Fibroblast of the aortic adventitia (primary cell): Measurements from ENCODE around the gene INO80E. TPM values are rescaled to one million over a fixed set of nuclear protein-coding genes. Genes with fewer than 3 reads are reported as not detected.
A peak's percentile ranks its signal among the peaks of the same experiment; 100 is the strongest.

Experiments
- DNase-seq: peaks from one replicate; pipeline ENCODE4 v3.0.0-alpha.2; 2010; ENCODE audit warnings: low read depth
- H3K4me3 ChIP-seq: 2 replicates; pipeline ENCODE4 v1.5.1; 2011; ENCODE audit warnings: low read depth, mild to moderate bottlenecking, control low read depth, low read length, moderate library complexity
- CTCF ChIP-seq: IDR thresholded peaks from 2 replicates; pipeline ENCODE4 v1.5.1; 2011; ENCODE audit warnings: mild to moderate bottlenecking, low read length, control low read depth, inconsistent platforms; ENCODE audit not compliant: insufficient read depth
- total RNA-seq: library from RNA; depleted of rRNA; stranded (reverse); fragments of >200 nt; gene quantifications from 2 replicates; pipeline ENCODE4 v1.2.3, GENCODE V29; 2012; ENCODE audit warnings: low replicate concordance

The INO80E gene
- total RNA-seq, 1 donor, result 36.5 TPM

GRCh38 chr16:30006659-30007377 is 10.8 kb downstream of the INO80E start:
- no peak for DNase-seq
- no peak for TF ChIP-seq CTCF
- no peak overlapping the region for H3K4me3 ChIP-seq

GRCh38 chr16:30007378-30007895 is 11.4 kb downstream of the INO80E start:
- DNase-seq, result no peak
- no peak for TF ChIP-seq CTCF
- no peak overlapping the region for H3K4me3 ChIP-seq

- H3K4me3 ChIP-seq, result no peak overlapping the region
- TF ChIP-seq CTCF, result no peak
- no peak for DNase-seq
Observed at GRCh38 chr16:30009085-30009862, 13.2 kb downstream of the INO80E start.

DNA sequence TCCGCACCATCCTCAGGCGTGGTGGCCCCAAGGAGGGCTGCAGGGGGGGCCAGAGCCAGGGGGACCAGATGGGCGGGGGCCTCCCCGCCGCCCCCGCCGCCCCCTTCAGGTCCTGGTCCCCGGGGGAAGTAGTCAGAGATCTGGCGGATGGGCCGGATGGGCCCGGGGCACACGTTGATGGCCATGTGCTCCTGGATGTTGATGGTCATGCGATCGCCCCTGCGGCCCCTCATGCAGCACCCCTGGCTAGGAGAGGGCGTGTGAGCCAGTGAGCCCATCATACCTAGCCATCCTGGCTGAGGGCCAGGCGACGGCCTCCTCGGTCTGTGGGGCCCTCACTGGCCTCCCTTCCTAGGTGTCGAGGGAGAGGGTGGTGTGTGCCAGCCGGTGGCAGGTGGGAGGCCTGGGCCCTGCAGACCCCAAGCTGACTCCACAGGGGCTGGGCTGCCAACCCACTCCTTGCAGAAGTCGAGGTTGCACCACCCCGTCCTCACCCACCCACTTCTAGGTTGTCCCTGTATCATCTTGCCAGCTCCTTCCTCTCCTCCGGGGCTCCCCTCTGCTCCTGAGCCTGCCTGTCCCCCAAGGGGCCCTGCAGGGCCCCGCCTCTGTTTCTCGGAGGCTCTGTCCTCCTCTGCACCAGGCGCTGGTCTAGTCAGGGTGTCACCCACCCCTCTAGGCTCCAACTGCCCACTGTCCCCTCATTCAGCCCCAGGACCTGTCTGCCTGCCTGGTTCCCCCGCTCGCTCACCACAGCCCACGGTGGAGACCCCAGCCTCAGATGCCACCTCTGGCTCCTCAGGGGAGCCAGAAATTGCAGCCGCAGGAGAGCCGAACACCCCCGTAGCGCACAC is 14.2 kb downstream of the INO80E start:
- H3K4me3 ChIP-seq, result no peak overlapping the region
- no peak for TF ChIP-seq CTCF
- DNase-seq, result no peak

DNA sequence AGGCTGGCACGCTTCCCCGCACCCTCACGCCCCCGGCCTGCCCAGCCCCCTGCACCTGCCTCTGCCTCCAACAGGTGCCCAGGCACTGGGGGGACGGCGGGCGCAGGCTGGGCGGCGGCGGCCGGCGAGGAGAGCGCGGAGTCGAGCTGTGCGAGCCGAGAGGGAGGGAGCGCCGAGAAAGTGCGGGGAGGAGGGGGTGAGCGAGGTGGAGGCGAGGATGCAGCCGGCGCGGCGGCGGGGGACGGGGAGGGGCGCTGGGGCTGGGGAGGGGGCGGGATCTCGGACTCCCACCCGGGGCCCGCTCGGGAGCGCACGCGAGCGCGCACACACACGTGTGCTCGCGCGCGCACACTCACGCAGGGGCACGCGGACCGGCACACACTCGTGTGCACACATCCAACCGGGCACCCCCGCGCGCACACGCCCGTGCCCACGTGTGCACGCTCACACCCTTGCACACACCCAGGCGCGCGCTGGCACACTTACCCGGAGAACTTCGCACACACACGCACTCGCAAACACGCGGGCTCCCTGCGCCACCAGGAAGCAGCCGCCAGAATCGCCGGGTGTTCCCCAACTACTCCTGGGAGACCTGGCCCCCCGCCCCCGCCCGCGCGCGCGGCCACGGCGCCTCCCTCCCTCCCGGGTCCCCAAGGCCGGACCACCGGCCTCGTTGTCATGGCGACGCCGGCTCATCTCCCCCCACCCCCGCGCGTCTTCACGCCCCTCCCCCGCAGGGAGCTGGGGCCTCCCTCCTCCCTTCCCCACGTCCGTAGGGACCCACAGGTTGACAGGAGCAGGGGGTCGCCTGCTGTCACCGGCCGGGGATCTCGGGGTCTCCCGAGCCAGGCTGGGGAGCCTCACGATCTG is 15.0 kb downstream of the INO80E start, which contains the start of gene DOC2A:
Gene DOC2A, minus strand, starts transcription at position 184 of the 870 bp plus-strand sequence. CDS start 805 bp downstream, outside the sequence.
- no peak for DNase-seq
- TF ChIP-seq CTCF, result no peak
- peak within 1 kb of the TSS; percentile 62 for H3K4me3 ChIP-seq
